HG03097 (cell line): ENCODE results near the gene IDI1.

ENCODE experiments used
- ATAC-seq: cut with Tn5 transposase; IDR thresholded peaks from one replicate; pipeline ENCODE4 v1.9.1; 2021; ENCODE audit not compliant: unreplicated experiment, low FRiP score

The IDI1 gene

DNA sequence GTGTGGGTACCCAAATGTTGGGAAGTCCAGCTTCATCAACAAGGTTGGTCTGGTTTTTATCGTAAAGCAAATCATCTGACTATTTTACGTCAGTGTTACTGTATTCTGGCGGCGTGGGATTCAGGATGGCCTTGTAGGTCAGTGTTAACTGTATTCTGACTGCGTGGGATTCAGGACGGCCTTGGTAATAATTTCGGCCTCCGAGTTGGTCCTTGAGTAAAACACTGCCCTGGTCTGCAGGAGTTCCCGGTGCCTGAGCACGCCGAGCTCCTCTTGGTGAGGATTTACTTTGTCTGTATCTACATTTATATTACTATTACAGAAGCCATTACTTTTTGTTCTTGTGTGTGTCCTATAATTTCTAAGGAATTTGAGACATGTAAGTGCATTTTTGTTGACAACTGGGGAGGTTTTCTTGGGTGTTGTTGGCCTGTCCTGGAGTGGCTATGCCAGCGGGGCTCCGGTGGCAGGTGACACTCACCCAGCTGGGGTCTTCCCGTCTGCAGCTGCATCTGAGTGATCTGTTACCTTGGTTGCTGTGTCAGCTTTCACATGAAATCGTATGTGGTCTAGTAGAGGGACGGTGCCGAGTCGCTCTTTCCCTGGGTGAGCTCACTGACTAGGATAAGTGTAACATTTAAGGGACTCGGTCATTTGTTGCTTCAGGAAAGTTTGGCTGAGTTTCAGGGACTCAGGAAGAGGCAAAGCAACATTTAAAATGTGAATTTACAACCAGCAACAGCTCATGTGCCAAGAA is 51.5 kb downstream of the IDI1 start:
- ATAC-seq, result no peak

DNA sequence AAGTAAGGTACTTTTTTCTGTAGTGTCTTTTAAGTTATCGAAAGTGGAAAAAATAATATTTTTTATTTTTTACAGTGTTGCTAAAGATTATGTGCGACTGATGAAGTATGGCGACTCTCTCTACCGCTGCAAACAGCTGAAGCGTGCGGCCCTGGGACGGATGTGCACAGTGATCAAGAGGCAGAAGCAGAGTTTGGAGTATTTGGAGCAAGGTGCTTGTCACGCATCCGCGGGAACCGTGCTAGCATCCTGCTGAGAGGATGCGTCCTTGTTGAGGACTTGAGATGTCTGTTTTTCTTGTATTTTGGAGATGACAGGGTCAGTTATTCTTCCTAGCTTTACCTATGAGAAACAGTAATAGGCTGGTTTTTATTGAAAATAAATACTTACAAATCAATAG is 52.9 kb downstream of the IDI1 start:
- ATAC-seq, result no peak

- ATAC-seq, result no peak
These were observed 53.4 kb downstream of the IDI1 start for GRCh38 chr10:995559-995926.

- no peak for ATAC-seq
These were observed 53.9 kb downstream of the IDI1 start for GRCh38 chr10:994836-995558.

- no peak for ATAC-seq
These were observed 56.0 kb downstream of the IDI1 start for GRCh38 chr10:992871-993270.

DNA sequence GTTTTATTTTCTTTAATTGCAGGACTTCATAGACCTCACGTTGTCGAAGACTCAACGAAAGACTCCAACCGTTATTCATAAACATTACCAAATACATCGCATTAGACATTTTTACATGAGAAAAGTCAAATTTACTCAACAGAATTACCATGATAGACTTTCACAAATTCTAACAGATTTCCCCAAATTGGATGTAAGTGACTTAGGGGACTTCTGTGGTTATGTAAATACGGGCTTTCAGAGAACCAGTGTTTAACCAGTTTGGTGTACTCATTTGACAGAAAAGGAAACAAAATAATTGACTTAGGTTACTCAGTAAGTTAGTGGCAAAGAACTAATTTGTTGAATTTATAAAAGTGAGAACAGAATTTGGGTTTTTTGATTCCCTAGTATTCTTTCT is 56.5 kb downstream of the IDI1 start:
- ATAC-seq, result no peak

- ATAC-seq, result no peak
These were observed 58.1 kb downstream of the IDI1 start for GRCh38 chr10:990808-991207.
